Stimulated activated CD4-positive, alpha-beta T cell treated with anti-CD3 and anti-CD28 coated beads, Interleukin-1b, Interleukin-23, amount 100 ng/mL, for 1 hour (primary cell): ENCODE results near the gene SH3TC2.

Source experiments
- DNase-seq, 2 donors: peaks; one replicate each; pipeline ENCODE4 v3.0.0-alpha.2; 2020; ENCODE audit warnings: low read depth in 2 of 2

Gene SH3TC2

DNA sequence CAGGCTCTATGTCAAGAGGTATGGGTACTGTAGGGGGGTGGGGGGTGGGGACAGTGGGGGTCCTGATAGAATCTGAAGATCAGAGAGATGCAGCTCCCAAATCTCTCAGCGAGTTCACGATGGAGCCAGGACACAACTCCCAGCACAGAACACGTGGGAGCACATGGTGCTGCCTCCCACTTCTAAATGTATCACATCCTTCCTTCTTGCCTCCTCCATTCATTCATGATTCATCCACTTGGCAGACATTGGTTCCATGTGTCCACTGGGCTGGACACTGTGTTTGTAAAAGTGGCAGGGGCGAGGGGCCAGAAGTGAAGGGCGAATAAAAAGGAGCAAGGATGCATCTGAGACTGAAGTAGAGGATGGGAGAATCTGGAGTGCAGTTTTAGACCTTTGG lies 33.9 kb downstream of the SH3TC2 start:
- no peak for DNase-seq

DNA sequence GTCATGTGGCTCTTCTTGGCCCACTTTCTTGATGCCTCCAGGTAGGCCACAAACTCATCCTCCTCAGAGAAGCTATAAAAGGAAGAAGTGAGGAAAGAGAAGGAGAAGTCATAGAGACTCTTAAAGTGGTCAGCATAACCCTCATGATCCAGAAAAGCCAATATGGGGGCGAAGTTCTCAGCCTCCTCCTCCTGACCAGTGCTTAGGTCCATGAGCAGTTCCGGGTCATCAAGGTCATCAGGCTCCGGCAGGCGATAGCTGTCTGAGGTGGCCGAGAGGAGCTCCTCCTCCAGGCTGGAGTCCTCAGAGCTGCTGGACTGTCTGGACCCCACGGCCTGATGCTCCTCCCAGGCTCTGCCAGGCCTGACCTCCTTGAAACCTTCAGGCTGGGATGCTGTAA lies 34.7 kb downstream of the SH3TC2 start:
- no peak for DNase-seq

GRCh38 chr5:149027636-149028035 lies 35.2 kb downstream of the SH3TC2 start:
- DNase-seq, result no peak

DNA sequence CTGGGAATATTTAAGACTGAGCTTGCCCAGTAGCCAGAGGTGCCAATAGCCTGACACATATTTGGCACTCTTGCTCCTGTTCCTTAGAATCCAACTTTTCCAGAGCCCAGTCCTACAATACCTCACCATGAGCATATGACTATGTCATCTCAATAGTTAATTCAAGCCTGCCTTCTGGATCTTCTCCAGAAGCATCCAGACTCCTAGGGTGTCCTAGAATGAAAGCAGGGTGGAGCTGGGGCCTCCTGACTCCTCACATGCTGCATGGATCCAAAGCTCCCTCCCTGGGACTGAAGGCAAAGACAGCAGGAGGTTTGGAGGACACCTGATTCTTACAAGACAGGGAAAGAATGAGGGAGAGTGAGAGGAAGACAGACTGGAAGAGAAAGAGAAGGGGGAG lies 37.9 kb downstream of the SH3TC2 start:
- no peak for DNase-seq

- no peak for DNase-seq
These were observed 38.4 kb downstream of the SH3TC2 start for GRCh38 chr5:149024477-149024876.

DNA sequence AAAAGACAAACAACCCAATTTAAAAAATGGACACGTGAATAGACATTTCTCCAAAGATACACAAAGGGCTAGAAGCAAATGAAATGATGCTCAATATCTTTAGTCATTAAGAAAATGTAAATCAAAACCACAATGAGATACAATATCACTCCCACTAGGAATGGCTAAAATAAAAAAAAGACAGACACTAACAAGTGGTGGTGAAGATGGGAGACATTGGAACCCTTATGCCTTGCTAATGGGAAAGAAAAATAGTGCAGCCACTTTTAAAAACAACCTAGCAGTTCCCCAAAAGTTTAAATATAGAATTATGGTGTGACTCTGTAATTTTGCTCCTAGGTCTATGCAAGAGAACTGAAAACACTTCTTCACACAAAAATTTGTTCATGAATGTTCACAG lies 40.7 kb downstream of the SH3TC2 start:
- no peak for DNase-seq

- DNase-seq, result no peak
These were observed 43.2 kb downstream of the SH3TC2 start for GRCh38 chr5:149019679-149020078.

- DNase-seq, result no peak
These were observed 43.9 kb downstream of the SH3TC2 start for GRCh38 chr5:149018909-149019443.

DNA sequence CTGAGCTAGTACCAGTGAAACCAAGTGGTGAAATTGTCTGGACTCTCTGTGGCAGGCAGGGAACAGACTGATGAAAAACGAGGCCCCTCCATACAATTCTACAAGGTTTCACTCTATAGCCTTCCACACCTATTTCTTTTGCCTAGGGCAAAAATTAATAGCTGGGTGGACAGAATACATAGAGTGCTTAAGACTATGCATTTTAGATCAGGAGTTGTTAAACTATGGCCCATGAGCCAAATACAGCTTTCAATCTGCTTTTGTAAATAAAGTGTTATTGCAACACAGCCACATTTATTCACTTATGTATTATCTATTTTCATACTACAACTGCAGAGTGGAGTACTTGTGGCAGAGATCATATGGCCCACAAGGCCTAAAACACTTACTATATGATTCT lies 45.2 kb downstream of the SH3TC2 start:
- no peak for DNase-seq

- no peak for DNase-seq
These were observed 47.3 kb downstream of the SH3TC2 start for GRCh38 chr5:149015561-149015960.

DNA sequence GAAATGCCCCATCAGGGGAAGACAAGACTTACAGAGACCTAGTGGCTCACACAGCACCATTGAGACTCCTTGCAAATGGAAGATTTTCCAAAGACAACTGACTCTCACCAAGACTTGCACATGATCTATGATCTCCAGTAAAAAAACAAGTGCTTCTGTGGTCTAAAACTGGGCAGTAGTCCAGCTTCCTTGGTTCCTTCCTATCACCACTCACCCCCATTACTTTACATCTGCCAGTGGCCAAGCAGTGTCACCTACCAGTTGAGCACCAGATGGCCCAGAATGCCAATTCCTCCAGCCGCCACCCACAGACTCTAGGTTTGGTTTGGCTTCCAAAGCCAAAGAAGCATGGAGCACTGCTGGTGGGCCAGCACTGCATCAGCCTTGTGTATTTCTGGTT lies 47.7 kb downstream of the SH3TC2 start:
- no peak for DNase-seq

- no peak for DNase-seq
These were observed 48.3 kb downstream of the SH3TC2 start for GRCh38 chr5:149014571-149015031.

DNA sequence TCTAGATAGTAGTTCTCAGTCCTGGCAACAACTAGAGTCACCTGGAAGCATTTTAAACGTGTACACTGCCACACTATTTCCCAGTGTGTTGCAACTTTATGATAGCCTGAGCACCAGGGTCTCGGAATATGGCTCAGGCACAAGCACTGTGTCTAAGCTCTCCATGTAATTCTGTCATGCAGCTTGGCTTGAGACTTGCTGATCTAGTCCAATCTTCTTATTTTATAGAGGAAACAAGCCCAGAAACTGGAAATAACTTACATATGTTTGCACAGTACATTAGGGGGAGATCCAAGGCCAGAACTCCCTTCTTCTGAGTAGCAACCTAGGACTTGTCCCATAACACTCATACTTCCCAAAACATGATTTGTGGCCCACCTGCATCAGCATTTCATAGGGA lies 49.1 kb downstream of the SH3TC2 start:
- DNase-seq, result no peak

DNA sequence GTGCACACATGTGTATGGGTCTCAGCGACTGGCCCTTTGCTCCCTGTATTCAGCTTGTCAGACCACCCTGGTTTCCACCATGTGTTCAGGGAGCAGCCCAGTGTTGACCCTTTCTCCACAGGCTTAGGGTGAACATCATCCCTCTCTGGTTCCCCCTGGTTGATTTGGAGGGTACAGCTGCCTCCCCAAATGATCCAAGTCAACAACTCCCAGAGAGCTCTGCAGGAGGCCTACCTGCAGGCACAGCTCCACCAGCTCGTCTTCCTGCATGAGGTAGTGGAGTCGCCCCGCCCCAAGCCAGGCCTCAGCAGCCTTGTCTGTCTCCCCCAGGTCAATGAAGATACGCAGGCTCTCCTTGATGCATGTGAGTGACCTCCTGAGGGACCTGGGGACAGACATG lies 50.5 kb downstream of the SH3TC2 start:
- DNase-seq, result no peak

DNA sequence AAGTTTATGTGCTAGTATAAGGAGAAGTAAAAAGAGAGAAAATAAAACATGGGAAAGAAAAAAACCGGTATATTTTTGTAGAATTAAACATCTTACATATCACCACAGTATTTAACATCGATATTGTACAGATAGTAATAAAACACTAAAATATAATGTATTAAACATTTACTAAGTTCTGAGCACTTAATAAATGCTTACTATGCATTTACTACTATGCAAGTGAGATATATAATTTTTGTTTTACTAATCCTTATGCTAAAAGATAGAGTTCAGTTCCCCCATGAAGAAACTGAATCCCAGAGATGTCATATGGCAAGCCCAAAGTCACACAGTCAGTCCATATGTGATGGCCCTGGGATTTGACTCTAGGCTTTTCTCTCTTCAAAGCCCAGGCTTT lies 51.1 kb downstream of the SH3TC2 start:
- no peak for DNase-seq

DNA sequence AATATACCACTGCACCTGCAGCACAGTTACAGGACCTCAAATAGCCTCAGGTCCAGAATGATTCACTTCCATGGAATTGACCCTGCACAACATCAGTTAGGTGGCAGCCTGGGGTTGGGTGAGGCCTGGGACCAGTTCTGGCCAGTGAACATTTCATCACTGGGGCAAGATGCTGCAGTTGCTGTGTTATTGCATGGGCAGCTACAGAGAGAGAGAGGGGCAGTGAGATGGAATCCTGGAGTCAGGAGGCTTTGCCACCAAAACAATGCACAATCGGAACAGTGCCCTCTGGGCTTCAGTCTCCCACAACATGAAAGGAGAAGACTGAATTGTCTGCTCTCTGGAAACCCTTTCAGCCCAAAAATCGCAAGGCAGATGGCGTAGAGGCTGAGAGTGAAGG lies 51.8 kb downstream of the SH3TC2 start:
- DNase-seq, result no peak

DNA sequence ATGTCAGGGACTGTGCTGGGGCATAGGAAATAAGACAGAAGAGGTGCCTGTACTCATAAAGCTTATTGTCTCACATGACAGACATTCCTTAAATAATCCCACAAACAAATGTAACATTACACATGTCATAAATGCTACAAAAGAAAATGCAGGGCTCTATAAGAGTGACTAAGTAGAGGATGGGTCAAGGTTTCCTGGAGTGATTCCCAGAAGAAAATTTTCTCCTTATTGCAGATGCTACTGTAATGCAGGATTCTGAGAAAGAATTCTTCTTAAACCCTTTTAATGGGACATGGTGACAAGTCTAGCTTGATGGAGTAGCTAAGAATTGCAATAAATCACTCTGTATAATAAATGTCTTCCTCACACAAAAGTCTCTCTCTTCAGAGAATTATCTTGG lies 55.7 kb downstream of the SH3TC2 start:
- DNase-seq, result no peak

GRCh38 chr5:149006426-149006825 lies 56.4 kb downstream of the SH3TC2 start:
- DNase-seq, result no peak

DNA sequence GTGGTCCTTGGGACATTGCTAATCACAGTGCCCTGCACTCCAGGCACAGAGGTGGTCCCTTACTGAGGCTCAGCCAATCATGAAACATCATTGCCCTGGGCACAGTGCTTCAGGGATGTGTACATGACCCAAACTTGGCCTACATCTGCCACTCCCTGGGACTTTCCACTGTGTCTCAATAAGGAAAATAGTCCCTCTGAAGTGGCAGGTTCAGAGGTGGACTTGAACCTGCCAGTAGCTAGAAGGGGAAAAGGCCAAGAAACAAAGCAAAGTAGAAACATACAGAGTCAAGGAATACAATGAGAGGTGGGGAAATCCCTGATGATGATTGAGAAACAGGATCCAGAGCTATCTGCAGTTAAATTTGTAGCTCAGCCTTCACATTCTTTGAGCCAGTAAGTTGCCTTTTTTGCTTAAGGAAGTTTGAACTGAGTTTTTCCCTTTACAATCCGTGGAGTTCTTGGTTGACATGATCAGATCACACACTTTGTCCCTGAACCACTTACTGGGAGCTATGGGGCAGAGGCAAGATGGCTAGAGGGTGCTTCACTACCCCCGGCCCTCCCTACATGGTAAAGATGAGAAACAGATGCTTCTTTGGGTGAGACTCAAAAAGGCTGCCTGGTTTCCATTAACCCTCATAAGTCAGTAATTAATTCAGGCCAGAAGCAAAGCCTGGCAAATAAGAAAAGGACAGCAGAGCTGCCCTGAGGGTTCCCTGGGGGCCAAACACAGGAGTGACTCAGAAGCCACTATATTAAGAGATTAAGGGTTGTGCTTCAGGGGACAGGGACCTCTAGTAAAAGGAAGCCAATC lies 57.6 kb downstream of the SH3TC2 start:
- no peak for DNase-seq

- DNase-seq, result no peak
These were observed 58.3 kb downstream of the SH3TC2 start for GRCh38 chr5:149004559-149004958.

DNA sequence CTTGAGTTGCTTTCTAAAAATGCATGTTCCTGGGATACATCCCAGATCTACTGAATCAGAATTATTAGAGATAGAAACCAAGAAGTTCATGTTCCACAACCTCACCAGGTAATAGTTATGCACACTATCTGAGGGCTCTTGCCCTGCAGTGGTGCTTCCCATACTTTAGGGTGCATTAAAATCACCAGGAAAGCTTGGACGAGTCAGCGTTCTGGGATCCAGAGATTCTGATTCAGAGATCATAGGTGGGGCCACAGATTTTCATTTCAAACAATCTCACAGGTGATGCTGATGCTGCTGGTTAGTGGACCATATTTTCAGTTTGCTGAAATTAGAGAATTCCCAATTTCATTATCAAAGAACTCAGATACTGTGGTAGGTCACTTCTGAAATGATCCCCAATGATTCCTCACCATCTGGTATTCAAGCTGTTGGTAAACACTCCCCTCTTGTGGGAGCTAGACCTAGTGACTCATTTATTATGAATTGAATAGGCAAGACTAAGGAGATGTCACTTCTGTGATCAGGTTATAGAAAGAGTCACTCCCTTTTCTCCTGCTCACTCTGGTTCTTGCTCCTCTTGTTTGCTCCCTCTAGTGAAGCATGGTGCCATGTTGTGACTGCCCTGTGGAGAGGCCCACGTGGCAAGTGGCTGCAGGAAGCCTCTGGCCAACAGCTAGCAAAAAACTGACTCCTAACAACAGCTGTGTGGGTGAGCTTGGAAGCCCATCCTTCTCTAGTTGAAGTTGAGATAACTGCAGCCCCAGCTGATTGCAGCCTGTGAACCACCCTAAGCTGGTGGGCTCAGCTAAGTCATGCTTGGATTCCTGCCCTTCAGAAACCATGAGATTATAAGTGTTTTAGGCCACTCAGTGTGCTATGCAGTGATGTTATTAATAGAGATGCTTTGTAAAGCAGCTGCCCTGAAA lies 59.8 kb downstream of the SH3TC2 start:
- DNase-seq, result no peak

- no peak for DNase-seq
These were observed 60.8 kb downstream of the SH3TC2 start for GRCh38 chr5:149002053-149002452.

- DNase-seq, result no peak
These were observed 61.7 kb downstream of the SH3TC2 start for GRCh38 chr5:149001162-149001561.
